HG03442 (cell line): ENCODE data around the gene C1orf21.
"Not testable (repeated sequence)": the region's sequence is repeated elsewhere in the genome, so short reads cannot be mapped to it uniquely, and the experiment has no call there.

Experiments used
- ATAC-seq: cut with Tn5 transposase; IDR thresholded peaks from one replicate; pipeline ENCODE4 v1.9.1; 2021; ENCODE audit warnings: mild to moderate bottlenecking, moderate library complexity; ENCODE audit not compliant: unreplicated experiment

The C1orf21 gene

GRCh38 chr1:184386312-184387068 lies at the start of gene C1orf21:
Gene C1orf21, plus strand, starts transcription at chr1:184387029. Its CDS starts 90,481 bp downstream, at chr1:184477510.
- peak; percentile 77 for ATAC-seq

- ATAC-seq, result not testable (repeated sequence)
These were observed 49.0 kb upstream of the C1orf21 start for GRCh38 chr1:184337865-184338264.

- ATAC-seq, result no peak
These were observed 45.8 kb upstream of the C1orf21 start for GRCh38 chr1:184340984-184341383.

GRCh38 chr1:184350573-184350972 lies 36.3 kb upstream of the C1orf21 start:
- no peak for ATAC-seq

- ATAC-seq, result no peak
These were observed 35.3 kb upstream of the C1orf21 start for GRCh38 chr1:184351416-184351975.

- no peak for ATAC-seq
These were observed 34.1 kb upstream of the C1orf21 start for GRCh38 chr1:184352776-184353175.

GRCh38 chr1:184354719-184355118 lies 32.1 kb upstream of the C1orf21 start:
- no peak for ATAC-seq

DNA sequence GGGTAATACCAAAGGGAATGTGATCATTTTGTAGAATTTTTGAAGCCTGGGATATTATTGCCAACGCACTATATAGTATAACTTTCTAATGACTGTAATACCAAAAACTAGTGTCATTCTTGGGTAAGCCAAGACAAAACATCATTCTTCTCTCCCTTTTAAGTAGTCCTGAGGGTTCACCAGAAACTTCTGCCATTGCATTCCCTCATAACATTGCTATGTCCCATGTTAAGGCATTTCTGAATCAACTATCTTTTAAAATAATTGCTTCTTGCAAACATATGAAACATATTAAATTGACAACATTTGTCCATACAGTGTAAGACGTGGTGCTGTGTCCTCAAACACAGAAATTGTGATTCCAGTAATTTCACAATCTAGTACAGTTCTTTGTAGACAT lies 29.9 kb upstream of the C1orf21 start:
- no peak for ATAC-seq

GRCh38 chr1:184358256-184358655 lies 28.6 kb upstream of the C1orf21 start:
- ATAC-seq, result no peak

DNA sequence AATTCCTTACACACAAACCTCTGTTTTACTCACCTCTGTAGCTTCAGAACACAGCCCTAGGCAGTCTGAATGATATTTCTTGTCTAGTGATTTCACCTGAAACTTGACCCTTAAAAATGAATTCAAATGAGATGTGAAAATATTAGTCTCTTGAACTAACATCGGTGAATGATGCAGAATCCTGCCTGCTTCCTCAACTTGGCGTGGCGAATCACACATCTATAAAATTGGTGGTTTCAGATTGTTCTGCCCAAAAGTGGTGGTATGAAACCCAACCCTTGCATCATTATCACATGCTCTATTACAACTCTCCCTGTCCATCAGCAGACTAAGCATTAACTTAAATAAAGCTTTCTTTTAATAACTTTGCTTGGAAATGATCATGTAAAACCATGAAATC lies 26.9 kb upstream of the C1orf21 start:
- ATAC-seq, result no peak

- no peak for ATAC-seq
These were observed 24.0 kb upstream of the C1orf21 start for GRCh38 chr1:184362876-184363275.

DNA sequence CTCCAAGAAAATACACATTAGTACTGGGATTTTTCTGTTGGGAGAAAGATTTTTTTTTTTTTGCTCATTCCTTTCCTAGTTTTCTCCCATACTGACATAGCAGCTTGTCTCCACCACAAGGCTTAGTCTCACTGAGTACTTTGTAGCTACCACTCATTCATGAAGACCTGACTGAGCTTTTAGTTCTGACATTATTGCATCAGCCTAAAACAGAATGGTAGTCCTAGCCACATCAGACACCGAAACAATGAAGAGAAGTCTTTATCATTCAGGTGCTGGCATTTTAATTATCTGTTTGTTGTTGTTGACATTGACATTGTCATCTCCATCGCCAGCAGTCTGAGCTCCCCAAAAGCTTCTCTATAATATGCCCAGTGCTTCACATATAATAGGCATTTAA lies 21.1 kb upstream of the C1orf21 start:
- ATAC-seq, result no peak

- no peak for ATAC-seq
These were observed 19.8 kb upstream of the C1orf21 start for GRCh38 chr1:184366997-184367396.

GRCh38 chr1:184367427-184368038 lies 19.3 kb upstream of the C1orf21 start:
- ATAC-seq, result no peak

DNA sequence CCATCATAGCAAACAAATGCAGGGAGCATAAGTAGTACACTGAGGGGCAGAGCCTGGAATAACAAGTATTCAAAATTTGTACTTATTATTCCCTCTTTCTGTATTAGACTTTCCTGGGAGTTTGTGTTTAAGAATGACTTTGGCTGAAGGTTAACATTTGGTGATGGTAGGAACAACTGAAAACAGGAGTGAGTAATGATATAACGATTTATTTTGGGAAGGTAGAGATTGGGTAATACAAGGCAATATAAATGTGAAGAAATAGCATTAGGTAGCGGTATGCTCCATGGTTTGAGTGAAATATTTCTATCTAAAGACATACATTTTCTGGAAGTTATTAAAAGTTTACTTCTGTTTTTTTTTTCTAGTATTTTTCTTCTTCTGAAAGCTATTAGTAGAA lies 18.5 kb upstream of the C1orf21 start:
- ATAC-seq, result no peak

- no peak for ATAC-seq
These were observed 16.0 kb upstream of the C1orf21 start for GRCh38 chr1:184370850-184371249.

GRCh38 chr1:184373155-184373554 lies 13.7 kb upstream of the C1orf21 start:
- no peak for ATAC-seq

GRCh38 chr1:184376369-184376768 lies 10.5 kb upstream of the C1orf21 start:
- ATAC-seq, result no peak

DNA sequence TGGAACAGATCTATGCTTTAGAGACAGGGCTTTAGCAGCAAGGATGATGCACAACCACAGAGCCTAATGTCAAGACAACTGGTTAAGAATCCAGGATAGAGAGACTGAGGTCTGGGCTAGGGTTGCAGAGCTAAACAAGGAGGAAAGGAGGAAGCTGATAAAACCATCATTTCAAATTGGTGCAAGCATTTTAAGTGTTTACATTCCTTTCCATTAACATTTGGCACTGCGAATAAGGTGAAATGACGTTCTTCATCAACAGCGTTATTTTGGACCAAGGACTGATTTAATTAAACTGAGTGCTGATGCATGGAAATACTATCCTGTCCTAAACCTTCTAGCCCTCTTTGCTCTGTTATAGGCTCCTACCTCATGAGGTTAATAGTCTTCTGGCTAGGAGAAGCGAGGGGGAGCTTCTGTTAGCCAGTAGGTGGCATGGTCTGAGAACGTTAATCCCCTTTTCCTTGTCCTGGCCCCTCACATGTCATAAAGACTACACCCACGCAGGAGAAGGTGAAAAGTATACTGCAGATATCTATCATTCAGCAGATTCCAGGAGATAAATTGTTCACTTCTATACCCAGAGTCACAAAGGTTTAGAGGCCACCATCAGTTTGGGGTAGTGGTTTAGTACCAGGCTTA lies 7.6 kb upstream of the C1orf21 start:
- ATAC-seq, result no peak

DNA sequence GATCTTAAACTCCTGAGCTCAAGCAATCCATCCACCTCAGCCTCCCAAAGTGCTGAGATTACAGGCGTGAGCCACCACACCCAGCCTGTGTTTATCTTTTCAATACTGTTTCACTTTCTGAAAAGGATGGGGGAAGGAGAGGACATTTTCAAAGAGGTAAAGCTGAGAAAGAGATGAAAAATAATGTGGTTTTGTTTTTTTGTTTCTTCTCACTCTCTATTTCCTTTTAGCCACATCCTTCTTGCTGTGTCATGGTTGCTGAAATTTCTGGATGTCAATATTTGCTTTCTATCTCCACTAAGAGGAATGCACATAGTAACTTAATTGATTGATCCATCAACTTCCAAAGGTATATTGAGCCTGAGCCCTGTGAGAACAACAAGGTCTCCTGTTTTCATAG lies 6.4 kb upstream of the C1orf21 start:
- no peak for ATAC-seq

DNA sequence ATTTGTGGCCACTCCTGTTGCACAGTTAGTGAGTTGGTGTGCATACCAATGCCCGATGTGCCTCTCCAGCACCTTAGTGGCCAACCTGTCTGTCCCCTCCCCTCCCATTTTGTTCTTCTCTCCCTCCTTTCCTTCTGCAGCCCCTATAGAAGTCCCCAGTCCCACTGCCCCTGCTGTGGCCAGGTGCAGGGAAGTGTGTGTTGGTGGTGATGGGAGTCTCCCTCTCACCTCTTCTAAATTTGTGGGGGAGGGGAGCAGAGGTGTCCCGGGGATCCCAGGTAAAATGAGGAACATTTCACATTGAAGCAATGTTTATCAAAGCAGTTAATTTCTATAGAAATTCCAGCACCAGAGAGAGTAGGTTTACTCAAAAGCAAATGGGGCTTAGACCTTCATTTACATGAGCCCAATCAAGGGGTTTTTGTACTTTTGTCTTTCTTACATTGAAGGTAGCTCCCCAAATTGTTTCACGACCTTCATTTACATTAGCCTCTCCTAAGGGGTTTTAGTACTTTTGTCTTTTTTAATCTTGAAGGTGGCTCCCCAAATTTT lies 3.0 kb upstream of the C1orf21 start:
- ATAC-seq, result no peak
